Astrocyte (in vitro differentiated cells and primary cell): ENCODE measurements around the gene ADAMTSL2. TPM values are rescaled to one million over a fixed set of nuclear protein-coding genes. Genes with fewer than 3 reads are reported as not detected.

Experiments used
- DNase-seq: peaks from one replicate; pipeline ENCODE4 v3.0.0-alpha.2; 2010; ENCODE audit warnings: low read depth
- FAIRE-seq: peaks from 2 replicates; lab custom pipeline; 2011; peaks lifted over from hg19 to GRCh38; lab: Jason Lieb, UNC
- H2AFZ ChIP-seq: 2 replicates; pipeline ENCODE4 v1.6.0; 2012; ENCODE audit warnings: low read depth, low read length, inconsistent platforms
- H3K27ac ChIP-seq: 2 replicates; pipeline ENCODE4 v1.5.1; 2011; ENCODE audit warnings: low read depth, low read length, inconsistent platforms
- H3K27me3 ChIP-seq: 2 replicates; pipeline ENCODE4 v1.6.0; 2011; ENCODE audit warnings: low read length, inconsistent platforms; ENCODE audit not compliant: insufficient read depth
- H3K36me3 ChIP-seq: 2 replicates; pipeline ENCODE4 v1.5.1; 2011; ENCODE audit warnings: low read length, inconsistent platforms; ENCODE audit not compliant: insufficient read depth
- H3K4me1 ChIP-seq: 2 replicates; pipeline ENCODE4 v1.5.1; 2011; ENCODE audit warnings: low read length, inconsistent platforms; ENCODE audit not compliant: insufficient read depth
- H3K4me2 ChIP-seq: 2 replicates; pipeline ENCODE4 v1.6.0; 2012; ENCODE audit warnings: low read length, inconsistent platforms
- H3K4me3 ChIP-seq: 2 replicates; pipeline ENCODE4 v1.5.1; 2011; ENCODE audit warnings: low read depth, mild to moderate bottlenecking, low read length, inconsistent platforms; ENCODE audit not compliant: insufficient read depth
- H3K79me2 ChIP-seq: 2 replicates; pipeline ENCODE4 v1.6.0; 2012; ENCODE audit warnings: mild to moderate bottlenecking, low read length, inconsistent platforms; ENCODE audit not compliant: insufficient read depth
- H3K9ac ChIP-seq: 2 replicates; pipeline ENCODE4 v1.6.0; 2012; ENCODE audit warnings: mild to moderate bottlenecking, low read length, inconsistent platforms
- H3K9me3 ChIP-seq: 2 replicates; pipeline ENCODE4 v1.5.1; 2012; ENCODE audit warnings: low read depth, mild to moderate bottlenecking, low read length, inconsistent platforms; ENCODE audit not compliant: insufficient read depth
- H4K20me1 ChIP-seq: 2 replicates; pipeline ENCODE4 v1.6.0; 2012; ENCODE audit warnings: low read length, inconsistent platforms; ENCODE audit not compliant: insufficient read depth
- H3K27ac Mint-ChIP-seq: one replicate; pipeline ENCODE4 v1.8.0; 2021; ENCODE audit warnings: mild to moderate bottlenecking, mixed read lengths; ENCODE audit not compliant: unreplicated experiment
- H3K27me3 Mint-ChIP-seq: one replicate; pipeline ENCODE4 v1.8.0; 2021; ENCODE audit warnings: low read depth, mixed read lengths; ENCODE audit not compliant: unreplicated experiment
- H3K36me3 Mint-ChIP-seq: one replicate; pipeline ENCODE4 v1.8.0; 2021; ENCODE audit warnings: low read depth, mixed read lengths; ENCODE audit not compliant: unreplicated experiment
- H3K4me1 Mint-ChIP-seq: one replicate; pipeline ENCODE4 v1.8.0; 2021; ENCODE audit warnings: low read depth, mixed read lengths; ENCODE audit not compliant: unreplicated experiment
- H3K4me3 Mint-ChIP-seq: one replicate; pipeline ENCODE4 v1.8.0; 2021; ENCODE audit warnings: mild to moderate bottlenecking, moderate library complexity, mixed read lengths; ENCODE audit not compliant: unreplicated experiment
- H3K9me3 Mint-ChIP-seq: one replicate; pipeline ENCODE4 v1.8.0; 2021; ENCODE audit warnings: mild to moderate bottlenecking, mixed read lengths; ENCODE audit not compliant: unreplicated experiment
- CTCF ChIP-seq: IDR thresholded peaks from 2 replicates; pipeline ENCODE4 v1.5.1; 2011; ENCODE audit warnings: low read depth, mild to moderate bottlenecking, inconsistent platforms, low read length, moderate library complexity; ENCODE audit not compliant: insufficient read depth
- EZH2 ChIP-seq: IDR thresholded peaks from 2 replicates; pipeline ENCODE4 v1.6.1; 2012; ENCODE audit warnings: mild to moderate bottlenecking, low read length, inconsistent platforms; ENCODE audit not compliant: insufficient read depth
- total RNA-seq: library from RNA; stranded (reverse); gene quantifications from 2 replicates; pipeline ENCODE4 v1.2.1, GENCODE V29; 2021

ADAMTSL2 gene
- total RNA-seq, 1 donor from 2014 or later, result 0.52 TPM

GRCh38 chr9:133591116-133591910 lies 56.8 kb downstream of the ADAMTSL2 start:
- TF ChIP-seq EZH2 (no peak), CTCF (no peak)
- H3K27ac Mint-ChIP-seq, result no peak overlapping the region
- peaks cover 43% of the 10 kb centered on the region for H3K27me3 Mint-ChIP-seq
- H3K36me3 Mint-ChIP-seq, result no peaks in the 10 kb centered on the region
- Histone ChIP-seq H3K79me2 (no peaks in the 10 kb centered on the region), H3K4me2 (no peak overlapping the region), H3K9me3 (peaks cover 4% of the 10 kb centered on the region), H3K9ac (no peak overlapping the region), H3K27ac (no peak overlapping the region), H3K36me3 (no peaks in the 10 kb centered on the region), H2AFZ (no peak overlapping the region), H3K27me3 (peaks cover 4% of the 10 kb centered on the region), H3K4me1 (no peaks in the 10 kb centered on the region), H4K20me1 (no peaks in the 10 kb centered on the region), H3K4me3 (no peak overlapping the region)
- FAIRE-seq, result no peak
- no peaks in the 10 kb centered on the region for H3K4me1 Mint-ChIP-seq
- no peak overlapping the region for H3K4me3 Mint-ChIP-seq
- DNase-seq, result no peak
- H3K9me3 Mint-ChIP-seq, result peaks cover 11% of the 10 kb centered on the region

GRCh38 chr9:133591985-133592384 lies 57.5 kb downstream of the ADAMTSL2 start:
- H3K4me3 ChIP-seq, result no peak overlapping the region
- H3K27me3 ChIP-seq, result no peaks in the 10 kb centered on the region
- H3K36me3 ChIP-seq, result no peaks in the 10 kb centered on the region
- H3K79me2 ChIP-seq, result no peaks in the 10 kb centered on the region
- no peak overlapping the region for H3K4me2 ChIP-seq
- Mint-ChIP-seq H3K36me3 (no peaks in the 10 kb centered on the region), H3K4me1 (no peaks in the 10 kb centered on the region), H3K4me3 (no peak overlapping the region), H3K27me3 (peaks cover 43% of the 10 kb centered on the region), H3K9me3 (peaks cover 16% of the 10 kb centered on the region), H3K27ac (no peak overlapping the region)
- no peaks in the 10 kb centered on the region for H4K20me1 ChIP-seq
- no peak overlapping the region for H3K9ac ChIP-seq
- no peak overlapping the region for H3K27ac ChIP-seq
- no peak for TF ChIP-seq EZH2
- no peak for TF ChIP-seq CTCF
- FAIRE-seq (no peak), DNase-seq (no peak)
- H3K9me3 ChIP-seq, result peaks cover 4% of the 10 kb centered on the region
- no peak overlapping the region for H2AFZ ChIP-seq
- H3K4me1 ChIP-seq, result no peaks in the 10 kb centered on the region
